ENCODE measurements around the gene PACS1. TPM values are rescaled to one million over a fixed set of nuclear protein-coding genes. Genes with fewer than 3 reads are reported as not detected.
A peak's percentile ranks its signal among the peaks of the same experiment; 100 is the strongest.

Gene PACS1
- total RNA-seq, 1 donor from 2014 or later: 30.6 TPM

DNA sequence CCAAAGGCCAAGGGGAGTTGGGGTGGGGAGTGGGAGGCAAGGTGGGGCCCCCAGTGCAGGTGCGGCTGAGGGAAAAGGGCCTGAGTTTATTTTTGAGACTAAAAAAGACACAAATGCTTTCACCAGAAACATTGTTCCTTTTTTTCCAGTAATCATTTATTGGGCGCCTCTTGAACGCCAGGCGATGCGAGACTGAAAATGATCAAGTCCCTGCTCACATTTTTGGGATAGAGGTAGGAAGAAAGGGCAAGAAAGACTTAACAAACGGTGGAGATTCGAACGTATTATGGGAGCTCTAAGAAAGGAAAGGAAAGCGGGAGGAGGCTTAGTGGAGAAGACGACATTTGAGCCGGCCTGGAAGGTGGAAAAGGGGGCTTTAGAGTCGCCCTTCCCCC is 18.7 kb upstream of the PACS1 start:
- H3K27me3 Mint-ChIP-seq (ENCODE audit: unreplicated experiment): peaks cover 8% of the 10 kb centered on the region
- TF ChIP-seq, protein P1, sequence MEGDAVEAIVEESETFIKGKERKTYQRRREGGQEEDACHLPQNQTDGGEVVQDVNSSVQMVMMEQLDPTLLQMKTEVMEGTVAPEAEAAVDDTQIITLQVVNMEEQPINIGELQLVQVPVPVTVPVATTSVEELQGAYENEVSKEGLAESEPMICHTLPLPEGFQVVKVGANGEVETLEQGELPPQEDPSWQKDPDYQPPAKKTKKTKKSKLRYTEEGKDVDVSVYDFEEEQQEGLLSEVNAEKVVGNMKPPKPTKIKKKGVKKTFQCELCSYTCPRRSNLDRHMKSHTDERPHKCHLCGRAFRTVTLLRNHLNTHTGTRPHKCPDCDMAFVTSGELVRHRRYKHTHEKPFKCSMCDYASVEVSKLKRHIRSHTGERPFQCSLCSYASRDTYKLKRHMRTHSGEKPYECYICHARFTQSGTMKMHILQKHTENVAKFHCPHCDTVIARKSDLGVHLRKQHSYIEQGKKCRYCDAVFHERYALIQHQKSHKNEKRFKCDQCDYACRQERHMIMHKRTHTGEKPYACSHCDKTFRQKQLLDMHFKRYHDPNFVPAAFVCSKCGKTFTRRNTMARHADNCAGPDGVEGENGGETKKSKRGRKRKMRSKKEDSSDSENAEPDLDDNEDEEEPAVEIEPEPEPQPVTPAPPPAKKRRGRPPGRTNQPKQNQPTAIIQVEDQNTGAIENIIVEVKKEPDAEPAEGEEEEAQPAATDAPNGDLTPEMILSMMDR (IDR thresholded peaks at IDR 0.05; ENCODE audit: partially characterized antibody, unreplicated experiment): no peak
- H3K4me1 Mint-ChIP-seq (ENCODE audit: low read depth, unreplicated experiment): peaks cover 22% of the 10 kb centered on the region
- no peak for DNase-seq
- H3K36me3 Mint-ChIP-seq (ENCODE audit: unreplicated experiment): no peaks in the 10 kb centered on the region
- peaks cover 10% of the 10 kb centered on the region for H3K9me3 Mint-ChIP-seq (ENCODE audit: unreplicated experiment)
- H3K27ac Mint-ChIP-seq (ENCODE audit: unreplicated experiment): peak overlapping the region; percentile 97
- peak overlapping the region; percentile 95 for H3K4me3 Mint-ChIP-seq (ENCODE audit: unreplicated experiment)

DNA sequence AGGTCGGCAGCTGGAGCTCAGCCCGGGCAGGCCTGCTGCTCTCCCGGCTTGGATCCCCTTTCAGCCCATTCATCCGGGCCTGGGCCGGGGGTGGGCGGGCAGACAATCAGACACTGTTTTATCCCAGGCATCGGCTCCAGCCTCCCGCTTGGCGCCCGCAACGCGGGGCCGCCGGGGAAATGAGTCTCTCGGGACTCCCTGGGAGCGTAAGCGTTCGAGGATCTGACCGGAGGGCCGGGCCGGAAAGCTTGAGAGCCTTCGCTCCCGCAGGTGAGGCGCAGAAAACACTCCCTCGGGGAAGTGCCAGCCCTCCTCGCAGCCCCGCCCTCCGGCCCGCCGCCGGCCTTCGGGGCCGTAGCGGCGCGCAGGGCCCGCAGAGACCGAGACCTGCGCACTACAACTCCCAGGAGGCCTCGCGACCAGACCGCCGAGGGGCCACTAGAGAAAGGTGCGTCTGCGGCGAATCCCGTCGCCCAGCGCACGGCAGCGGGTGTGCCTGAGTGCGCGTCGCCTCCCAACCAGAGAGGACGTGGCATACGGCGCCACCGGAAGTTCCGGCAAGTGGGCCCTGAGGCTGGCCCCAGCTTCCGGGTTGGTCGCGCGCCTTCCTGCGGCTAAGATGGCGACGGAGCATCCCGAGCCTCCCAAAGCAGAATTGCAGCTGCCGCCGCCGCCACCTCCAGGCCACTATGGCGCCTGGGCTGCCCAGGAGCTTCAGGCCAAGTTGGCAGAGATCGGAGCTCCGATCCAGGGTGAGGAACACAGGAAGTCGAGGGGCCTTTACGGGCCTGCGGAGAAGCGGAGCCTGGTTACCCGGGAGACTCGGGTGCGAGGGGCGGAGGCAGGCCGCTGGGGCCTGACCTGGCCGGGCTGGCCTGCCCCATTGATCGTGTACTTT is 18.1 kb upstream of the PACS1 start, which contains the start of gene SF3B2:
Gene SF3B2, plus strand, starts transcription at position 599 of the 898 bp plus-strand sequence. Its CDS starts 21 bp downstream, at position 620.
- TF ChIP-seq, protein P1 (IDR thresholded peaks at IDR 0.05; ENCODE audit: partially characterized antibody, unreplicated experiment): no peak
- H3K36me3 Mint-ChIP-seq (ENCODE audit: unreplicated experiment): no peaks in the 10 kb centered on the region
- peaks cover 8% of the 10 kb centered on the region for H3K27me3 Mint-ChIP-seq (ENCODE audit: unreplicated experiment)
- DNase-seq: peak; percentile 95
- peaks cover 22% of the 10 kb centered on the region for H3K4me1 Mint-ChIP-seq (ENCODE audit: low read depth, unreplicated experiment)
- H3K27ac Mint-ChIP-seq (ENCODE audit: unreplicated experiment): peak within 1 kb of the TSS; percentile 97
- peak within 1 kb of the TSS; percentile 95 for H3K4me3 Mint-ChIP-seq (ENCODE audit: unreplicated experiment)
- H3K9me3 Mint-ChIP-seq (ENCODE audit: unreplicated experiment): peaks cover 10% of the 10 kb centered on the region

DNA sequence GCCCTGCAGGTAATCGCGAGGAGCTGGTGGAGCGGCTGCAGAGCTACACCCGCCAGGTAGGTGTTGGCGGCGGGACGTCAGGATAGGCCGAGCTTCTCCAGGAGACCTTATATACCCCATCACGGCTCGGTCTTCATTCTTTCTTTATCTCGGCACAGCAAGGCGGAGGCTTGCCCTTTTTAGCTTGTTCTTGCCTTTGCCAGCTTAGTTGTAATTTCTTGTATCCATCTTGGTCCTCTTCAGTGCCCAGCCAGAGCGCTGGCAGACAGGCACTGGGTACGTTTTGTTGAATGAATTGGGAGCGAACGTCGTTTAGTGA is 17.4 kb upstream of the PACS1 start:
- TF ChIP-seq, protein P1 (IDR thresholded peaks at IDR 0.05; ENCODE audit: partially characterized antibody, unreplicated experiment): no peak
- Mint-ChIP-seq H3K4me3 (ENCODE audit: unreplicated experiment) (peak overlapping the region; percentile 94), H3K27me3 (ENCODE audit: unreplicated experiment) (peaks cover 8% of the 10 kb centered on the region), H3K27ac (ENCODE audit: unreplicated experiment) (peak overlapping the region; percentile 86), H3K9me3 (ENCODE audit: unreplicated experiment) (peaks cover 10% of the 10 kb centered on the region), H3K4me1 (ENCODE audit: low read depth, unreplicated experiment) (peaks cover 22% of the 10 kb centered on the region), H3K36me3 (ENCODE audit: unreplicated experiment) (no peaks in the 10 kb centered on the region)
- no peak for DNase-seq

DNA sequence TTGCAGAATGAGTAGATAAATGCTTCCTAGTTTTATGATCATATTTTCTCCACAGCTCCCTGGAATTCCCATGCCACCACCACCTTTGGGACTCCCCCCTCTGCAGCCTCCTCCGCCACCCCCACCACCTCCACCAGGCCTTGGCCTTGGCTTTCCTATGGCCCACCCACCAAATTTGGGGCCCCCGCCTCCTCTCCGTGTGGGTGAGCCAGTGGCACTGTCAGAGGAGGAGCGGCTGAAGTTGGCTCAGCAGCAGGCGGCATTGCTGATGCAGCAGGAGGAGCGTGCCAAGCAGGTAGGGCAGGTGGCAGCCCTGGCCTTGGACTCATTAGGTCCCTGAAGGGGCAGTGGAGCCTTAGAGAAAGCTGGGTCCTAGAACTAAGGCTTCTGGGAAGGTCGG is 15.1 kb upstream of the PACS1 start:
- Mint-ChIP-seq H3K27me3 (ENCODE audit: unreplicated experiment) (peaks cover 5% of the 10 kb centered on the region), H3K27ac (ENCODE audit: unreplicated experiment) (no peak overlapping the region), H3K4me1 (ENCODE audit: low read depth, unreplicated experiment) (peaks cover 17% of the 10 kb centered on the region), H3K9me3 (ENCODE audit: unreplicated experiment) (peaks cover 10% of the 10 kb centered on the region), H3K36me3 (ENCODE audit: unreplicated experiment) (no peaks in the 10 kb centered on the region), H3K4me3 (ENCODE audit: unreplicated experiment) (no peak overlapping the region)
- TF ChIP-seq, protein P1 (IDR thresholded peaks at IDR 0.05; ENCODE audit: partially characterized antibody, unreplicated experiment): no peak
- DNase-seq: no peak

DNA sequence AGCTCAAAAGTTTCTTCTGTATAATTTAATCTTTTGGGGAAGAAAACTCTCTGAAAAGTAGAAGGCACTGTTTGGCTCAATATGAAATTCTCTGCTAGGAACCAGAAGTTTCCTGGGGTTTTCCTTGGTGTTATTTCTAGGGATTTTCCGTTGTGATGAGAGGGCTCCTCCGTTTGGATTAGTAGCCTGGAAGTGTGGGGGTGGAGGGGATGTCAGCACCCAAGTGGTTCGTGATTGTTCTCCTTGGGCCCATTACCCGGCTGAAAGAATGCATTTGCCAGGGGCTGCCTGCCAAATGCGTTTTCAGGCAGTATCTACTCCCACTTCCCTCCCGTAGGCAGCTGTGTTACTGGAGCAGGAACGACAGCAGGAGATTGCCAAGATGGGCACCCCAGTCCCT is 13.6 kb upstream of the PACS1 start:
- Mint-ChIP-seq H3K36me3 (ENCODE audit: unreplicated experiment) (no peaks in the 10 kb centered on the region), H3K4me3 (ENCODE audit: unreplicated experiment) (no peak overlapping the region), H3K9me3 (ENCODE audit: unreplicated experiment) (peaks cover 6% of the 10 kb centered on the region), H3K4me1 (ENCODE audit: low read depth, unreplicated experiment) (peaks cover 6% of the 10 kb centered on the region), H3K27ac (ENCODE audit: unreplicated experiment) (no peak overlapping the region), H3K27me3 (ENCODE audit: unreplicated experiment) (peaks cover 4% of the 10 kb centered on the region)
- TF ChIP-seq, protein P1 (IDR thresholded peaks at IDR 0.05; ENCODE audit: partially characterized antibody, unreplicated experiment): no peak
- no peak for DNase-seq

Measured in glutamatergic neuron (in vitro differentiated cells).